Activated CD4-positive, alpha-beta T cell treated with anti-CD3 and anti-CD28 coated beads, Interleukin-2, amount 50 U/mL, for 1 hour (primary cell): ENCODE measurements around the gene CDKN2B-AS1.

Experiments
- DNase-seq: peaks from one replicate; pipeline ENCODE4 v3.0.0-alpha.2; 2020

The CDKN2B-AS1 gene

GRCh38 chr9:22165144-22165543 lies 170.6 kb downstream of the CDKN2B-AS1 start:
- no peak for DNase-seq

GRCh38 chr9:22169243-22169642 lies 174.7 kb downstream of the CDKN2B-AS1 start:
- DNase-seq = no peak

GRCh38 chr9:22169727-22170503 lies 175.3 kb downstream of the CDKN2B-AS1 start:
- no peak for DNase-seq
